Peyer's patch (tissue), 4 donors: ENCODE data around the gene TIAL1.

Source experiments
- CTCF ChIP-seq, 6 experiments: fragments of 450-650 bp in 4 of 6; fragments of 200-600 bp in 2 of 6; sonication (generic) in 1 of 6; IDR thresholded peaks; one replicate each; pipeline ENCODE4 v1.5.1; 2017 to 2019; ENCODE audit warnings: antibody characterized with exemption in 6 of 6, mild to moderate bottlenecking in 3 of 6, moderate library complexity in 1 of 6
- POLR2A ChIP-seq, 2 donors: fragments of 450-650 bp; IDR thresholded peaks; one replicate each; pipeline ENCODE4 v1.5.1; 2017; ENCODE audit warnings: antibody characterized with exemption in 2 of 2, mild to moderate bottlenecking in 2 of 2, moderate library complexity in 2 of 2

GRCh38 chr10:119616882-119617570, 20.3 kb upstream of the TIAL1 start:
- TF ChIP-seq CTCF (IDR thresholded peaks at IDR 0.05) (peak in 1 of 6 experiments; percentile 12), POLR2A (IDR thresholded peaks at IDR 0.05) (no peak)
